ENCODE measurements around the gene PCDH18.
"Not testable (repeated sequence)": the region's sequence is repeated elsewhere in the genome, so short reads cannot be mapped to it uniquely, and the experiment has no call there.

The PCDH18 gene, protein sequence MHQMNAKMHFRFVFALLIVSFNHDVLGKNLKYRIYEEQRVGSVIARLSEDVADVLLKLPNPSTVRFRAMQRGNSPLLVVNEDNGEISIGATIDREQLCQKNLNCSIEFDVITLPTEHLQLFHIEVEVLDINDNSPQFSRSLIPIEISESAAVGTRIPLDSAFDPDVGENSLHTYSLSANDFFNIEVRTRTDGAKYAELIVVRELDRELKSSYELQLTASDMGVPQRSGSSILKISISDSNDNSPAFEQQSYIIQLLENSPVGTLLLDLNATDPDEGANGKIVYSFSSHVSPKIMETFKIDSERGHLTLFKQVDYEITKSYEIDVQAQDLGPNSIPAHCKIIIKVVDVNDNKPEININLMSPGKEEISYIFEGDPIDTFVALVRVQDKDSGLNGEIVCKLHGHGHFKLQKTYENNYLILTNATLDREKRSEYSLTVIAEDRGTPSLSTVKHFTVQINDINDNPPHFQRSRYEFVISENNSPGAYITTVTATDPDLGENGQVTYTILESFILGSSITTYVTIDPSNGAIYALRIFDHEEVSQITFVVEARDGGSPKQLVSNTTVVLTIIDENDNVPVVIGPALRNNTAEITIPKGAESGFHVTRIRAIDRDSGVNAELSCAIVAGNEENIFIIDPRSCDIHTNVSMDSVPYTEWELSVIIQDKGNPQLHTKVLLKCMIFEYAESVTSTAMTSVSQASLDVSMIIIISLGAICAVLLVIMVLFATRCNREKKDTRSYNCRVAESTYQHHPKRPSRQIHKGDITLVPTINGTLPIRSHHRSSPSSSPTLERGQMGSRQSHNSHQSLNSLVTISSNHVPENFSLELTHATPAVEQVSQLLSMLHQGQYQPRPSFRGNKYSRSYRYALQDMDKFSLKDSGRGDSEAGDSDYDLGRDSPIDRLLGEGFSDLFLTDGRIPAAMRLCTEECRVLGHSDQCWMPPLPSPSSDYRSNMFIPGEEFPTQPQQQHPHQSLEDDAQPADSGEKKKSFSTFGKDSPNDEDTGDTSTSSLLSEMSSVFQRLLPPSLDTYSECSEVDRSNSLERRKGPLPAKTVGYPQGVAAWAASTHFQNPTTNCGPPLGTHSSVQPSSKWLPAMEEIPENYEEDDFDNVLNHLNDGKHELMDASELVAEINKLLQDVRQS

DNA sequence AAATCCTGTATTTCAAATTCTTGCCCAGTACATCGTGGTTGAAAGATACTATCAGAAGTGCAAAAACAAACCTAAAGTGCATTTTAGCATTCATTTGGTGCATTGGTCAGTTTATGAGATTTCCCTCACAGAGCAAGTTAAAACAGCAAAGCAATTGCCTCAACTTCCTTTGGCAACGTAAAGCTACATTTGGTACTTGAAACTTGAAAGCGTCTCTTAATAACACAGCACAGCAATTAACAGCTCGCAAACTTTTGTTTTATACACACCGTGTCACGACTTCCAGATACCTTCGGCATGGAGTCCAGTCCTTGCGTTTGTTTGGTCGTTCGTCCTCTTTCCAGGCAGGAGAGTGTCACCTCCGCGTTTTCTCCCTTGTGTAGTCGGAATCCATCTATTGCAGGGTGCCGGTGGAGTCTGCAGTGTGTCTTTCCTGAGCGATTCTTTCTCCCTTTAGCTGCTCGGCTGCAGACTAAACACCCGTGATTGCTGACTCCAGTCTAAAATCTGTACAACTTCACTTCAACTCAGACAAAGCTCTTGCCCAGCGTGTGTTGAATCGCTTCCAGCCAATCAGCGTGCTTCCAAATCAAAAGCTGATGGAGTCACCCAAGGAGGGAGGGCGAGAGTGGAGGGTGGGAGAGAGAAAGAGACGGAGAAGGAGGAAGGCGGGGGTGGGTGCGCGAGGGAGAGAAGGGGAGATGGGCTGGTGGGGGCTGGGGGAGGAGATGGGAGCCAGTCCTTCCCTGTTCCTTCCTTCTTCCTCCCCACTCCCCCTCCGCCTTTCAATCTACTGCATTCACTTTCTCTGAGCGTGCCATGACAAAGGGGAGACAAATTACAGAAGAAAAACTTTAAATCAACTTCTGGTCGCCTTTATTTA, at the start of gene PCDH18:
TSS of gene PCDH18 (minus strand) at position 509 of the 883 bp plus-strand sequence. CDS start at position 103, 406 bp downstream.
- no peak for DNase-seq

DNA sequence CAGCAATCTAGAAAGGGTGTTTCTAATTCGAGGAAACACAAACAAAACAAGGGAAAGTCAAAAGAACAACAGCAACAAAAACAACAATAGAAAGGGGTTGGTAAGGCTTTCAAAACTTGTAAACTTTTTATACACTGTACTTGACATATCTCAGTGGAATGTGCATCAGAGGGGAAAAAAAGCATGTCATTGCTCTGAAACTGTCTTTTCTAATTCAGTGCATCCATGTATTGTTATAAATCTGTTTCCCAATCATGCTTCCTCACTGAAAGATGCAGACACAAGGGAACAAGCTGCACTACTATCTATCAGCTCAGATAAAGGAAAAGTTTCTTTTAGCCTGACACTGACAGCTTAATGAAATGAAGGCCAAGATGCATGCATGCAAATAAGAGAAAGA, 44.2 kb upstream of the PCDH18 start:
- DNase-seq = no peak

DNA sequence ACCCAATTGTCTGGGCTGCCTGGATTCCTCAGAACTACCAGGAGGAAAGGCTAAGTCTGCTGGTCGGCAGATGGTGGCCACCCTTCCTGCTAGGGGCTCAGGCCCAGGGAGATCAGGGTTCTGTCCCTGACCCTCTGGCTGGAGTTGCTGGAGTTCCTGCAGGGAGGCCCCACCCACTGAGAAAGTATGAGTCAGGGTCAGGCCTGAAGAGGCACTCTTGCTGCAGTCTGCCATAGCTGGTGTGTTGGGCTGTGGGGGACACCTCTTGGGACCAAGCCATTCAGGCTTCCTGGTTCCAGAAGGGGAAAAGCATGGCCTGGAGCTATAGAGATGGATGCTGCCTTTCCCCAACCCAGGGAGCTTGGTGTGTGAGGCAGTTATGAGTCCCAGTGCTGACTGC, 40.4 kb upstream of the PCDH18 start:
- DNase-seq = no peak

DNA sequence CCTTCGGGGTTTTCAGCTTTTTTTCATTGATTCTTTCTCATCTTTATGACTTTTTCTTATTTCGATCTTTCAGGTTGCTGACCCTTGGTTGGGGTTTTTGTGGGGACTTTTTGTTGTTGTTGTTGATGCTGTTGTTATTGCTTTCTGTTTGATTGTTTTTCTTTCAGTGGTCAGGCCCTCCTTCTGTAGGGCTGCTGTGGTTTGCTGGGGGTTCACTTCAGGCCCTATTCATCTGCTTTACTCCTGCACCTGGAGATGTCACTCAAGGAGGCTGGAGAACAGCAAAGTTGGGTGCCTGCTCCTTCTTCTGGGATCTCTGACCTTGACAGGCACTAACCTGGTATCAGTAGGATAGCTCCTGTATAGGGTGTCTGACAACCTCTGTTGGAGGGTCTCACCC, 39.9 kb upstream of the PCDH18 start:
- DNase-seq = no peak

DNA sequence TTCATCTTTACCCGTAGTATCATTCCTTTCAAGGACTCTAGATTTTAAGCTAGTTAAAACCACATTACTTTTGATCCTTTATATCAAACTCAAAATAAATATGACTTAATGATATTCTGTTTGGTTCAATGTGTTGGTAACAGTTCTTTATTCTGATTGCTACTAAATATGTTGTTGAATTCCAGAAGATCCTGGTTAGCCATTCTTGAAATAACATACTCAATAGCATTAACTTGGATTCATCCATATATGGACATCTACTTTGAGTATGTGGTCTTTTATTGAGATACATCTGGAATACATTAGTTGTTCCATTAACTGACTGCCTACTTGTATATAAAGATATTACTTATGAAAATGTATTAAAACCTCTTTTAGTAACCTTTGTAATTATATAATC, 27.5 kb upstream of the PCDH18 start:
- no peak for DNase-seq

DNA sequence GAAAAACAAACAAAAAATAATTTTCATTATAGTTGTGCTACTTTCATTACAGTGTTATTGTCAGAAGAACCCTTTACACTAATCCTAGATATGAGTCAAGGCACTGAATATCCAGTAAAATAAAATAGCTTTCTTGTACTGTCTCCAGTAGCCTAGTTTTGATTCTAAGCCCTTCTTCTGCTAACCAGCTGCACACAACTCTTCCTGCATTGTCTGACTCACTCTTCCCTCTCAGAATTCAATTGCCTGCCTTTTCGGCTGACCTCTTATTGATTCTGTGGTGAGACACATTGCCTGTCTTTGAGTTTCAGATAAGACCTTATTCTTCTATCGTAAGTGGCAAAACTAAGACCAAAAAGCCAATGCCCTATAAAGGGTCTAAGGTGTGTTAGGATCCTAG, 26.7 kb upstream of the PCDH18 start:
- DNase-seq = no peak

DNA sequence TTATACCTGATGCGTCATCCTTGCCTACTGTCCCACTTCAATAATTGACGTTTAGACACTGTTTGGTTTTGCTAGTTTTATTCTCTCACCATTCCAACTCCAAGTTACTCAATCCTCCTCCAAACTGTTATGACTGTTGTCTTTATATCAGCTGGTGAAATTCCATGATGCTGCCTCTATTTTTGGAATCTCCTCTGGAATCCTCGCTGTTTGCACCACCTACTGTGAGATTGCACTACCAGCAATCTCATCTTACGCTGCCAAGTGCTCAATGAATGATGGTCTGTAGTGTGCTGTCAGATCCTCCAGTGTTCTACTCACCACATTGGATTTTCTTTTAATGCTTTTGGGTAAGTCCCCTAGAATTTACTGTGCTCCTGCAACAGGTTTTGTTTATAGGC, 13.2 kb upstream of the PCDH18 start:
- DNase-seq = no peak

DNA sequence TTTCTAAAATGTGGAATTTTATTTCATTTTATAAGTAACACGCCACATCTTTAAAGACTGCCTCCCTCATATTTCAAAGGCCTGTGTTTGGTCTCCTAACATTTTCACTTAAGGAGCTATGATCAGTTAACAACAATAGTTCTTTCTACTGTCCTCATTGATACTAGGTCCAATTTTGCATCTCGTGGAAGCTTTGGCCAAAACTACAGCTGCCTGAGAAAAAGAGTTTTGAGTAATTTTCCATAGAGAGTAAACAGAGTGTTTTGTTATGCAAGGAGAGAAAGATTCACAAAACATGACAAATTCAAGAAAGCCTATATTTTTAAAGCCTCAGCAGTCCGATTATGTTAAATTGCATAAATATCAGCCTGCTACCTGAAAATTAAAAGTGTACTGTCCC, 11.4 kb upstream of the PCDH18 start:
- DNase-seq = no peak

DNA sequence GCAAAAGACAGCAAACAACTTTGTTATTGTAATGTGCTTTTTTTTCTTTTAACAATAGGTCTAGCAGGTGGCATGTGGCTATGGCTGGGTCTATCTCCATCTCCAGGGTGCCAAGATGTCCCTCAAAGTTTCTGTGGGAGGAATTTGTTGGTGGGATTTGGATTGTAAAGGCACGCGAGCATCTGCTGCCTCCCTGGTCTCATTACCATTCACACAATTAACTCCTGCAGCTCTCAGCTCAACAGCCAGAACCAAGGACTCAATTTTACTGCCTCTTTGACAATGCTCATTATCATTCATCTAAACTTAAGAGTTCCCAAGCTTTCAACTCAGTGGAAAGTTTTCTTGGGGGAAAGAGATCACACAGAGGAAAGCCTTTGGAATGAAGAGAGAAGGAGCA, 10.9 kb upstream of the PCDH18 start:
- DNase-seq = no peak

DNA sequence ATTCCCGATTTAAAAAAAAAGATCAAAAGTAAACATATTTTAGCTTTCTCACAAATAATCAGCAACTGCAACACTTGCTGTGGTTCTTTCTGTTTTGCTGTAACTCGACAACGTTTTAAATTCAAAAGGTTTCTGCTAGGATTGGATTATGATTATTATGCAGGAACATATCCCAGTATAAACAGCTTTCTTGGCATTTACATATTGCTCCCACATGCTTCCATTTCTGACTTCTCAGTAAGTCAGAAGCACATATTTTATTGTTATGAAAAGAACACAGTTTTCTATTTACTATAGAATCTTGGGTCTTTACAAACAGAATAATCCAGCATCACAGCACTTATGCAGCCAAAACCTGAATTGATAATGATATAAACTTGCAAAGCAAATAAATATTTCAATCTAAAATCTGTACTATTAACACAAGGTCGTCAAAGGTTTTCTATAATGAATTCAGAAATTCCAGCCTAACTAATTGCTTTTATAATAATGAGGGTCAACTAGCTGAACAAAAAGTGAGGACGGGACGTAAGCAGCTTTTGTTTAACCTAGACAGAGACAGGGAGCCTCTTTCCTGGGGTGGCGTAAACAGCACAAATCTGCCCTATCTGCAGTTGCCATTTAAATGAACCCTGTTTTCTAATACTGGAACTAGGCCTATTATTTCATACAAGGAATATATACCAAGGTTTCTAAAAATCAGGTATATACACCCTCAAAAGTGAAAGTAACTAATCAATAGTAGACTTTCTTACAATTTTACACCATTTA, 9.8 kb upstream of the PCDH18 start:
- DNase-seq = no peak

DNA sequence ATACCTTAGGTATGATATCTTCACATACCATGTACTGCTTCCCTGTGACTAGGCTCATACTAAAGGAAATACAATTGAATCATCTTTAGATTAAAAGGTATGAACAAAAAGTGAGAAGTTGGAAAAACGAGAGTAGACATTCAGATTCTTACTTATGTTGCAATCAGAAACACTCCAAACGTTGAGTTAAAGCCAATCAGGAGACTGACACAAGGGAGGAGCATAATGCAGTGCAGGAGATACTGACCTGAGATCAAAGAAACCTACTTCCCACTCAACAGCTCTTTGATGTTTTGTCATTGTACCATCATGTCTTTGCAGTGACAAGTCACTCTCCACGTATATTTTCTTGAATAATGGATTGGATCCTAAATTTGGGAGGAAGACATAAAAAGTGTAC, 8.9 kb upstream of the PCDH18 start:
- no peak for DNase-seq

DNA sequence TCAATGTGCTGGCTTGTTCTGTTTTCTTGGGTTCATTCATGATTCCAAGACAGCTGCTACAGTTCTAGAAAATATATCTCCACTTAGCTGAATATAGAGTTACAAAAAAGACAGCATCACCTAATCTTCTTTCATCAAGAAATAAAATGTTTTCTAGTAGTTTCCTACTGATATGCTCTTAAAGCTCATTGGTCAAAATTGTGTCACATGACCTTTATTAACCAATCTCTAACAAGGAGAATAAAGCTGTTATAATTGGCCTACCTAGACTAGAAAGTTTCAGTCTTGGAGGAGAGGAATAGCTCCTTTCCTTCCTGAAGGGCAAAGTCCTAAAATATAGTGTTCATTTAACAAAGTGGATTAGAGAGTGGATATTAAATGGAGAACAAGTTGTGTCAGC, 8.1 kb upstream of the PCDH18 start:
- no peak for DNase-seq

DNA sequence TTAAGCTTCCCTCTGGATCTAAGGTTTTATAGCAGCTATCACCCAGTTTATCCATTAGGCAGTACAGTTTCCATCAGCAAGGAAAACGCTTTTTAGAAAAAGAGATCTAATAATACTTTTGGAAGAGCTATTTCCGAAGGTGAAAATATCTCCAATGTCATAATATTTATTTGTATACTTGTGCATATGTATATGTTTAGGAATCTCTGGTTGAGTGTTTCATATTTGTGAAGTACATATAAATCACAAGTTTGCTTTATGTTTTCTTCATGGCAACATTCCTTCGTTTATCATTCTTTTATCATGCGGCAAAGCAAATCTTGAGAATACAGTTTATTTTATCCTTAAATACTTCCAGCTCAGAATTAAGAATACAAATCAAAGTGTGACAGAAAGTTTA, 6.2 kb upstream of the PCDH18 start:
- DNase-seq = no peak

DNA sequence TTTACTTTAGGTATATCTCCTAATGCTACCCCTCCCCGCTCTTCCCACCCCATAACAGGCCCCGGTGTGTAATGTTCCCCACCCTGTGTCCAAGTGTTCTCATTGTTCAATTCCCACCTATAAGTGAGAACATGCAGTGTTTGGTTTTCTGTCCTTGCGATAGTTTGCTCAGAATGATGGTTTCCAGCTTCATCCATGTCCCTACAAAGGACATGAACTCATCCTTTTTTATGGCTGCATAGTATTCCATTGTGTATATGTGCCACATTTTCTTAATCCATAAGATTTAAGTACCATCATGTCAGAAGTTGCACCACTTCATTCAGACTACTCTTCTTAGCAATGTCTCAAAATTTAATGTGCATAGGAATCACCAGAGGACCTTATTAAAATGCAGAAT, 5.5 kb upstream of the PCDH18 start:
- not testable (repeated sequence) for DNase-seq

DNA sequence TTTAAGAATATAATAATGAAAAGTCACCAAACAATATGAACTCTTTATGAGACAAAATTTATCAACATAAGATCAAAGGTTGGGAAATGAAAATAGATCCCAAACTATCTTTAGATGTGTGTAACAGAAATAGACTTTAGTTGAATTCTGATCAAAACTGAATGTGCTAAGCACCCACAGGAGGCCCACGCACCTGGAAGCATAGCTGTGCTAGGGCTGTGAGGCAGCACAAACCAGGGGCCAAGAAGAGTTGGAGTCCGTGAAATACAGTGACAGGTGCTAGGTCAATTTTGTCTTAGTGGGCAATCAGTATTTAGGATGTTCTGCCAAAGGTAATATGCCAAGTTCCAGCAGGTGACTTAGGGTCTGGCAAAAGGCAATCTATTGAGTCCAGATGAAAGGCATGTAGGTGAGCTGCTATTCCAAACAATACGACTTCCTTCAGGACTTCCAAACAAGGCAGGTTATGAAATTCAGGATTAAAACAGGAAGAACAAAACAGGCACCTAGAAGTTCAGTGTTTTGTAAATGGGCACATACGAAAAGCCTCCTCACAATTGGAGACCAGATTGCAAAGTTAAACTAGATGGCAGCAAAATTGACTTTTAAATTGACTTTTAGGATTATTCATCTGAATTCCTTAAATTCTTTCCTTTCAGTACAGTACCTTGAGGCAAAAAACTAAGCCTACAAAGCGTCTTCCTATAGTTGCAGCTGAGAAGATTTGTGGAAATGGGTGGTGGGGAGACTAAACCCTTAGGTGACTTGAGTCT, 4.7 kb upstream of the PCDH18 start:
- DNase-seq = no peak

DNA sequence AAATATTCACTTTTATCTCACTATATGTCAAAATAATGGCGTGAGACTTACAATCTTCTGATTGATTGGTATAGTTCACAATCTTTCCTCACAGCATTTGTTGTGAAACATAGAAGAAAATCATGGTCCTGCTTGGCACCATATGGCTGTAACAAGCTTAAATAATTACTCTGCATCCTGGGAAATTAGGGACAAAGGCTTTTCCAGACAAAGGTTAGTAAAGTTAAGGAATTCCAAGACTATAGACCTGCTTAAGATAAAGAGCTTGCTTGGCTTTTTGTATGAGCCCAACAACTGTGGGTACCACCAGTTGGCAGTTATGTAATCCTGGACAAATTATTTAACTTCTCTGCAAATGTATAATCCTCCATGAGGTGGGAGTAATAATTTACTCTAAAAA, 3.4 kb upstream of the PCDH18 start:
- DNase-seq = no peak

DNA sequence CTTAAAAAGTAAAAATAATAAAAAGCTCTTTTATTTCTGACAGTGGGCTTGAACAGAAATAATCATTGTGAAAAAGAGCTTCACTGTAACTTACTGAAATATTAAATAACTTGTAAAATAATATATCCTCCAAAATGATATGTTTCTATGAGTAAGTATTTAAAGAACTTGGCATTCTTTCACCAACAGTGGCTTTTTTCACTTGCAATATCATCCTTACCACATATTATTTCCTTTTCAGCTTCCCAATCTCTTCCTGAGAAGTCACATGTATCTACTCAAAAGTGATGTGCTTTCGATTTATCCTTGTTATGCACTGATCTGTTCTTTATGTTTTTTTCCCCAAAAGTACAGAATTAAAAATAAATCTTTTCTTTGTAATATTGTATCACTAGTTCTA, 2.2 kb upstream of the PCDH18 start:
- no peak for DNase-seq

DNA sequence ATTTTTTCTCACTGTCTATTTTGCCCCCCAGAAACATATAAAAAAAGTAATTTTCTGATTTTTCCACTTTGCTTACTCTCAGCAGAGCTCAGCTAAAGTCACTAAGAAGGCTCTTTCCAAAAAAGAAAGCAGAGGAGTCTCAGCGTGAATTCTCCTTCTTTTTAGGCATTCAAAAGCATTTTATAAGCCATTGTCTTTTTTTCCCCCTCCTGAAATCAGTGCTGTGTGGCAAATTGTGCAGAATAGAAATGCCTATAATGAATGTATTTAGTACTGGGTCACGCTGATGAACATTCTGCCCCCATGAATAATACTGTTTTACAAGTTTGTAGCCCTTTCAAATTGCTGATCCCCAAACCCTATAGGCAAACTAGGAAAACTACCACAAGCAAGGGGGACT, 1.6 kb upstream of the PCDH18 start:
- DNase-seq = no peak

DNA sequence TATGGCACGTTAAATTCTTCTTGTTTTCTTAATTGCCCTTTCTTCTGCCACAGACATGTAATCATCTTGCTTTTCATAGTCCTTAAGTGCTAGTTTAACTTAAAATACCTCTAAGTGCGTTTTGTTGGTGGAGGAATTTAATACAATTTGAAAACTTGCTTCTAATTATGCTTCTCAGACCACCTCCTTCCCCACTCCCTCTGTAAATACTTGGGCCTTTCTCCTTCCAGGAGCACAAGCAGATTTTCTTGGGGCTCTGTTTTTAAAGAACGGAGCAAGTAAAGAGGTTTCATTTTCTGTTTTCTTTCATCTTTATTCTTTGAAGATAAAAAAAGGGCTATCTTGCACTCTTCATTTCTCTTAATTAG, 559 bp upstream of the PCDH18 start:
- no peak for DNase-seq

DNA sequence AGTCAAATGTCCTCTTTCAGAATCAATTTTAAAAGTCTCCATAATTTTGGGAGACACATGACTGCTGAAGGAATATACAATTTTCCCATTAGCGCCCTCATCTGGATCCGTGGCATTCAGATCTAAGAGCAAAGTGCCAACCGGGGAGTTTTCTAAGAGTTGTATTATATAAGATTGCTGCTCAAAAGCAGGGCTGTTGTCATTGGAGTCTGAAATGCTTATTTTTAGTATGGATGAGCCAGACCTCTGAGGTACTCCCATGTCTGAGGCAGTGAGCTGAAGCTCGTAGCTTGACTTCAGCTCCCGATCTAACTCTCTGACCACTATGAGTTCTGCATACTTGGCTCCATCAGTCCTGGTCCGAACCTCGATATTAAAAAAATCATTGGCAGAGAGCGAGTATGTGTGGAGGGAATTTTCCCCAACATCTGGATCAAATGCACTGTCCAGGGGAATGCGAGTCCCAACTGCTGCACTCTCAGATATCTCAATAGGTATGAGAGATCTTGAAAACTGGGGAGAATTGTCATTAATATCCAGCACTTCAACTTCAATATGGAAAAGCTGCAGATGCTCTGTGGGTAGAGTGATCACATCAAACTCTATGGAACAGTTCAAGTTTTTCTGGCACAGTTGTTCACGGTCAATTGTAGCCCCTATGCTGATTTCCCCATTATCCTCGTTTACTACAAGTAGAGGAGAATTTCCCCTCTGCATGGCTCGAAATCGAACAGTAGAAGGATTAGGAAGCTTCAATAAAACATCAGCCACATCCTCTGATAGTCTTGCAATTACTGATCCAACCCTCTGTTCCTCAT, 917 bp downstream of the PCDH18 start:
- no peak for DNase-seq

Data from NCI-H526 treated with DMSO at 0.1 percent for 48 hours (cell line).